GM21390 (cell line): ENCODE results near the gene USP35.
"Not testable (repeated sequence)": the region's sequence is repeated elsewhere in the genome, so short reads cannot be mapped to it uniquely, and the experiment has no call there.

Experiments
- ATAC-seq: cut with Tn5 transposase; IDR thresholded peaks from one replicate; pipeline ENCODE4 v1.9.1; 2021; ENCODE audit not compliant: unreplicated experiment

The USP35 gene

DNA sequence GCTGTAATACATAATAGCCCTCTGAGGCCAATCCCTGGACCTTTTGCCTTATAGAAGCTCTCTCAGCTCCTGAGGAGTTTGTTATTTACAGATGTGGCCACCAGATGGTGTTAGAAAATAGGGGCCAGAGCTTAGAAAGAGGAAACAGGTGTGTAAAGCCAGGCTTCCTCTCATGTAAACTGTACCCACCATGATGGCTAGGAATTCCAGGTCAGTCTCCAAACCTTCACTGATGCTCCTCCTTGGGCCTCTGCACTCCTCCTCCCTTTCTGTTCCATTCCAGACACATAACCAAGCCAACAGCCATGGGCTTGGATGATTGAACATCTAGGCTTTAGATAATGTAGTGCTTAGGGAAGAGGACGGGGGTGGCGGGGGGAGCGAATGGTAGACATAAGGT is 39.7 kb downstream of the USP35 start:
- peak; percentile 62 for ATAC-seq

DNA sequence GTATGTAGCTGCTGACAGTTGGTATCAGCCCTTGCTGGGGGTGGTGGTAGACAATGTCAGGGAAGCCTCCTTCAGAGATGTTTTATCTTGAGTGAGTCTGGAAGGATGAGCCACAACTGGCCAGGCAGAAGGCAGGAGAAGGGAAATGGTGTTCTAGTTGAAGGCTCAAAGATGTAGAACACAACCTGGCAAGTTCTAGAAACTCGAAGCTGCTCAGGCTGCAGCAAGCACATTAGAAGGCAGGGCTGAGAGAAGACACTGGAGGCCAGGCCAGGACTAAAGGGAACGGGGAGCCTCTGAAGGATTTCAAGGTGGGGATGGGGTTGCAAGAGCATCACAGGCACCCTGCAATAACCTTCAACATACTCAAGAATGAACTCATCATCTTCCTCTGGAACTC is 40.4 kb downstream of the USP35 start:
- ATAC-seq: no peak

DNA sequence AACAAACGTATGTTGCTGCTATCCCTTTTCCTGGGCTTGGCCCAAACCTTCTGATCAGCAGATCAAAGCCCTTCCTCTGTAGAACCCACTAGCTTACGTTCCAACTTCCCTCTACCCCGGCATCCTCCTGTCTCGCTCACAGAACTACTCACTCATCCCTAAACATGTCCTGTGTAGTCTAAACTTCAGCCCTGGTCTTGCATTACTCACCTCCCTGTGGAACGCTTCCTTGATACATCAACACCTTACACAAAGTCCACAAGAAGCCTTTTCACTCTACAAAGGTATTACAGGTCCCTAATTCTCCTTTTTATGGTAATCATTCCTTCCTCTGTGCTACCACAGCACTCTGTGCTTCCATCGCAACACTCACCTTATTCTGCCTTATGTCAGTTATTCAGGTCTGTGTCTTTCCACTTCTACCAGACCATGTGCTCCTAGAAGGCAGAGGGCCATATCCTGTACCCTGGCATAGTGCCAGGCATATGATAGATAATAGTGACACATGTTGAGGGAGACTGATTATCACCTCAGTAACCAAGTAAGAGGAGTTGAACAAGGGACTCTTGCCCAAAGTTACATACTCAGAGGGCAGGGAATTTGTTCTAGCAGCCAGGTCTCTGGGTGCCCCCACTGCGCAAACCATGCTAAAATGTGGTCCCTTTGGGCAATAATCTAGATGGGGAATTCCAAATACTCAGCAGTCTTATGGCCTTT is 41.6 kb downstream of the USP35 start:
- no peak for ATAC-seq

DNA sequence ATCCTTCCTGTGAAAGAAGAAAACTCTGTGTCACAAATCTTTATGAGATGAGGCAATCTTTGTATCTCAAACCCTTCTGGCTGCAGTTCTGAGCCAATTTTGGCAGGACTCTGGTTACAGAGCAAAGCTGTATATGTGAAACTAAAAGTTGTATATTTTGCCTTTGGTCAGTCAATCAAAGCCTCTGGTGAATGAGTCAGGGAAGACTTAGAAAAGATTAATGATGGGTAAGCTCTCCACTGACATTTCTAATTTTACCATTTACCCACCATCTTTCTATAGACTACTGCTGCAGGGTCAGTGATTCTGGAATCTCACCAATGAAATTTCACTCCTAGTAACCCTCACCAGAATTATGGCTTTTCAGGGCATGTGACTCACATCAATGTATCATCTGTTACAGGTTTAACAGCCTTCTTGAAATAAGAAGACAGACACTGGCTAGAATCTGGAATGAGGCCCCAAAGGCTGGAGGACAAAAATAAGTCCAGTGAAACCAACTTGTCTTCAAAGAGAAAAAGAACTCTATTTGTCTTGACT is 43.3 kb downstream of the USP35 start:
- no peak for ATAC-seq

DNA sequence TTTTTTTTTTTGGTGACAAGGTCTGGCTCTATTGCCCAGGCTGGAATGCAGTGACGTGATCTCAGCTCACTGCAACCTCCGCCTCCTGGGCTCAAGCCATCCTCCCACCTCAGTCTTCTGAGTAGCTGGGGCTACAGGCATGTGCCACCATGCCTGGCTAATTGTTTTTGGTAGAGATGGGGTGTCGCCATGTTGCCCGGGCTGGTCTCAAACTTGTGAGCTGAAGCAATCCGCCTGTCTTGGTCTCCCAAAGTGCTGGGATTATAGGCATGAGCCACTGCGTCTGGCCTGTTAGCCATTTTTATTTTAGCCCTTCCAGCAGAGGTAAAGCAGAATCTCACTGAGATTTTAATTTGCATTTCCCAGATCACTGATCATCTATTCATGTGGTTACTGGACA is 44.3 kb downstream of the USP35 start:
- ATAC-seq: not testable (repeated sequence)

DNA sequence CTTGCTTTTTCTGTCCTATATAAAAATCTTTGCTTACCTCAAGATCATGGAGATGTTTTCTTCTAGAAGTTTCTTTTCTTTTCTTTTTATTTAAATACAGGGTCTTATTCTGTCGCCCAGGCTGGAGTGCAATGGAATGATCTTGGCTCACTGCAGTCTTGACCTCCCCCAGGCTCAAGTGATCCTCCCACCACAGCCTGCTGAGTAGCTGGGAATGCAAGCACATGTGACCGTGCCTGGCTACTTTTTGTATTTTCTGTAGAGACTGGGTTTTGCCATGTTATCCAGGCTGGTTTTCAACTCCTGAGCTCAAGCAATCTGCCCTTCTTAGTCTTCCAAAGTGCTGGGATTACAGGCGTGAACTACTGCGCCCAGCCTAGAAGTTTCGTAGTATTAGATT is 45.3 kb downstream of the USP35 start:
- no peak for ATAC-seq

DNA sequence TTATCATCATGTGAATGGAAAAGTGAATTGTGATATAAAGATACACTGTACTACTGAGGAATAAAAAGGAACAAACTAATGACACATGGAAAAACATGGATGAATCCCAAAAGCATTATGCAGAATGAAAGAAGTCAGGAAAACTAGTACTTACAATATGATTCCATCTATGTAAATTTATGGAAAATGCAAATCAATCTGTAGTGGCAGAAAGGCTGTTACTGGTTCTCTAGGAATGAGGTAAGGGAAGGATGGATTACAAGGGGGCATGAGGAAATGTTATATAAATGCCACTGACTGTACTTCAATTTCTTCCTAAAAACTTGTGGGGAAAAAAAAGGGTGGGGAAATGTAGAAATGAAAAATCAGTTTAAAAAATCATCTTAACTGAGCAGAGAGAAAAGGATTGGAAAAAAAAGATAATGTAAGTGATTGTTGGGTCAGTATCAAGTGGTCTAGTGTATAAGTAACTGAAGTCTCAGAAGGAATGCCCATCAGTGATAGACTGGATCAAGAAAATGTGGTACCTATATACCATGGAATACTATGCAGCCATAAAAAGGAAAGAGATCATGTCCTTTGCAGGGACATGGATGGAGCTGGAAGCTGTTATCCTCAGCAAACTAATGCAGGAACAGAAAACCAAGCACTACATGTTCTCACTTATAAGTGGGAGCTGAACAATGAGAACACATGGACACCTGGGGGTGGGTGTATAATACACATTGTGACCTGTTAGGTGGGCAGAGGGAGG is 48.8 kb downstream of the USP35 start:
- ATAC-seq: no peak

DNA sequence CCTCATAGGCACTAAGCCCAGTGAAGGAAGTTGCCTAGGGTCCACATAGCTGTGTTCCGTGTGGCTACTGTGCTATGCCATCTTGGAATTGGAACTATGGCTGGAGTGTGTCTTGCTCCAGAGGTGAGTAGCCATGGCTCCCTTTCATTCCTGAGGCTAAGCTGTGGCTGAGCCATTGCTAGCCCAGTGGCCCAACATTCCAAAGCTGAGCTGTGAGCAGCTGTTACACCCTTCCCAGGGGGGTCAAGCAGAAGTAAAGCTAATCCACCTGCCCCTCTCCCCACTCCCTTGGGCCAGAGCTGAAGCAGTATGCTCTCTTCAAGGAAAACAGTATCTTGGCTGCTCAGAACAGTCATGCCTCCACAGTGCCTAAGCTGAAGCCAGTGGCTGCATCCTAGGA is 51.1 kb downstream of the USP35 start:
- ATAC-seq: no peak

DNA sequence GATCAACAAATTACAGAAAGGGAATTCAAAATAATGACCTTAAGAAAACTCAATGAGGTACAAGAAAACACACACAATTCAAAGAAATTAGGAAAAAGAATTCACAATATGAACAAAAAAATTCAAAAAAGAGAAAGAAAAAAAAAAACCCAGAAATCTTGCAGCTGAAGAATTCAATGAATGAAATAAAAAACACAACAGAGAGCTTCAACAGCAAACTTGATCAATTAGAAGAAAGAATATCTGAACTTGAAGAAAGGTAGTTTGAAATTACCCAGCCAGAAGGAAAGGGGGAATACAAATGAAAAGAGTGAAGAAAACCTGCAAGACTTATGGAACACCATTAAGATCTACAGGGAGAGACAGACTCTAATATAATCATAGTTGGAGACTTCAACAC is 52.8 kb downstream of the USP35 start:
- ATAC-seq: no peak

DNA sequence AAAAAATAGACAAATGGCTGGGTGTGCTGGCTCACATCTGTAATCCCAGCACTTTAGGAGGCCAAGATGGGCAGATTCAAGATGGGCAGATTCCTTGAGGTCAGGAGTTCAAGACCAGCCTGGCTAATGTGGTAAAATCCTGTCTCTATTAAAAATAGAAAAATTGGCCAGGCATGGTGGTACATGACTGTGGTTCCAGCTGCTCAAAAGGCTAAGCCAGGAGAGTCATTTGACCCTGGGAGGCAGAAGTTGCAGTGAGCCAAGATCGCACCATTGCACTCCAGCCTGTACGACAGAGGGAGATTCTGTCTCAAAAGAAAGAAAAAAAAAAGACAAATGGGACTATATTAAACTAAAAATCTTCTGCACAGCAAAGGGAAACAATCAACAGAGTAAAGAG is 55.4 kb downstream of the USP35 start:
- no peak for ATAC-seq

DNA sequence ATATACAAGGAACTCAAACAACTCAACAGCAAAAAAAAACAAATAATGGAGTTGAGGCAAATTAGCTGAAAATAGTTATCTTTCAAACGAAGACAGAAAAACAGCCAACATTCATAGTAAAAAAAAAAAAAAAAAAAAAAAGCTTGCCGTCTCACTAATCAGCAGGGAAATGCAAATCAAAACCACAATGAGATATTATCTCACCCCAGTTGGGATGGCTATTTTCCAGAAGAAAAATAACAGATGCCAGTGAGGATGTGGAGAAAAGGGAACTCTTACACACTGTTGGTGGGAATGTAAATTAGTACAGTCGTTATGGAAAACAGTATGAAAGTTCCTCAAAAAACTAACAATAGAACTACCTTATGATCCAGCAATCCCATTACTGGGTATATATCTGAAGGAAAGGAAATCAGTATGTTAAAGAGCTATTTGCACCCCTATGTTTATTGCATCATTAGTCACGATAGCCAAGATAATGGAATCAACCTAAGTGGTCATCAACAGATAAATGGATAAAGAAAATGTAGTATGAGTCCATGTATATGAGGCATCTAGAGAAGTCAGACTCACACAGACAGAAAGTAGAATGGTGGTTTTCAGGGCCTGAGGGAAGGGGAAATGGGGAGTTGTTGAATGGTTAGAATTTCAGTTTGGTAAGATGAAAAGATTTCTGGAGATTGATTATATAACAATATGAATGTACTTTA is 56.0 kb downstream of the USP35 start:
- no peak for ATAC-seq

DNA sequence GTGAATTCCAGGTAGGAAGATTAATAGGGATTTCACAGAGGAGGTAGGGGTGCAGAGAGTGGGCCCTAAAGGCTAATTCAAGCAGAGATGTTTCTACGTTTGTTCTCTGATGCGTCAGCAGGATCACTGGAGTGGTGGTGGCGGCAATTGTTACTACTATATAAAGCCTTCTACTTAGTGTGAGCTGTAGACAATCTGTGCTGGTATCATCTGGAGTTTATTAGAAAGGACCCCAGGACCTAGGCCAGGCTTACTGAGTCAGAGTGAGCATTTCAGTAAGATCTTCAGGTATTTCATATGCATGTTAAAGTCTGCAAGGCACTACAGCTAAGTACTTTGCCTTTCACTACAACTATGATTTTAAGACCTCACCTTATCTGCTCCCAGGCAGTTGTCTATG is 59.5 kb downstream of the USP35 start:
- ATAC-seq: no peak

DNA sequence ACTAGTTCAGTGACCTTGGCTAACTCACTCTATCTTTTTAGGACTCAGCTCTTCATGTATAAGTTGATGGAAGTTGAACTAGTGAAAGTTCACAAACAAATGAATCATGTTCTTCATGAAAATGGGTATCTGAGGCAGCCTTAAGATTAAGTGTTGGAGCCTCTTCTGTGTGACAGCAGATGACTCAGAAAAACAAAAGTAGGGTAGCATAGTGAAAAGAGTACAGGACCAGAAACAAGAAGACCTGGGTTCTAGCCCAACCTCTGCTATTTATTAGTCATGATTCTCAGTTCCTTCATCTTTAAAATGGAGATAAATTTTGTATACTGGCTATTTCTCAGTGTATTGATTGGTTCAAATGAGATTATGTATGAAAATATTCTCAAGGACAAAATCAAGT is 60.2 kb downstream of the USP35 start:
- no peak for ATAC-seq

DNA sequence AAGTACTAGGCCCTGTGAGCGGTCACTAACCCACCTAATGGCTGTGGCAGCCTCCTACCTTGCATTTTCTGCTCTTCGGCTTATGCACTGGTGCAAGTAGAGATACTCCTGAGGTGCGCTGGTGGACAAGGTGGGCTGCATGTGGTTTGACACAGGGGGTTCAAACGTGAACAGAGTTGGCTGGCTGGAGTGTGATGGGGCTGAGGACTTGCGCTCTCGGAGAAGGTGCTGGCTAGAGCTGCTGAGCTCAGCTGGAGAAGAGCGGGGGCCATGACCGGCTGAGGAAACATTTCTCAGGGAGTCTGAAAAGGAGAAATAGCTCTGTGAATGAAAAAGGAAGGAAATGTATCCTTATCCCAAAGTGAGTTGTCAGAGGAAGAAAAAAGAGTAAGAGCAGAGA is 61.4 kb downstream of the USP35 start:
- ATAC-seq: no peak

DNA sequence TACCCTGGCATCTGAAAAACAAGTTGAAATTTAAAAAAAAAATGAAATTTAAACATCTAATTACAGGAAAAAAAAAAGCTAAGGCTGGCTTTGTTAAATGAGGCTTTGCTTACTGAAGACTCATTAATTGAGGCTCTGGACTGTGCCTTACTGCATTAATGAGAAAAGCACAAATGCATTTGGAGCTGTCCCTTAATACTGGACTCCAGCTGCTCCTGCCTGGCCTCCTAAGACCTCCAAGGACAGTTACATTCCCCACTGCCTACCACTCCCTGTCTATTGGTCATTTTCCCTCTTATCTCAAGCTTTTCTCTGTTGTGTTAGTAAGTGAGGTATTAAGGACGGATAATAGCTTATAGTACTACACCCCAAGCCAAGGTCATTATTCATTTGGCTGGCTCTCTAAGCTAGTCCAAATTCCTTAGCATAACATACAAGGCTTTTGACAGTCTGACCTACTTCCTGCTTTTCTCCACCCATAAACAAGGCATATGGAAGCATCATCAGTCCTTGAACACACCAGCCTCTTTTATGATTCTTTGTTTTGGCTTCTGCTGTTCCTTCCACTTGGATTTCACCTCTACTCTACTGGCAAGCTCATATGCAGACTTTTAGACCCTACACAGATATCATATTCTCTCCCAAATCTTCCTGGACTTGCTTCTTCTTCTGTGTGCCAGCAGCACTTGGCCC is 62.5 kb downstream of the USP35 start:
- ATAC-seq: no peak

DNA sequence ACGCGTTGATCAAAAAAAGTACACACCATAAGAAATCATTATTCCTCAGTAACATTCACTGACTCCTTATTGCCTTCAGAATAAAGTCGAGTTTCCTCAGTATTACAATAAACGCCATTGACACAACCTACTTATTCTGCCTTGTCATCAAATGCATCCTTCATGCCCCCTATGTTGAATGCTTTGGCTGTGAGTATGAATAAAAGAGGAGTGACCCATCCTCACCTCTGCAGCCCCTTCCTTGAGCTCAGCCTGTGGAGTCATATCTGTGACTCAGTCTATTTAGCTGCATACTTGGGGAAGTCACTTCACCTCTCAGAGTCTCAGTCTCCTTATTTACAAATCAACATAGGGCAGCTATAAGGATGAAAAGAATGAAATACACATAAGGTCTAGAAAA is 65.1 kb downstream of the USP35 start:
- ATAC-seq: no peak

DNA sequence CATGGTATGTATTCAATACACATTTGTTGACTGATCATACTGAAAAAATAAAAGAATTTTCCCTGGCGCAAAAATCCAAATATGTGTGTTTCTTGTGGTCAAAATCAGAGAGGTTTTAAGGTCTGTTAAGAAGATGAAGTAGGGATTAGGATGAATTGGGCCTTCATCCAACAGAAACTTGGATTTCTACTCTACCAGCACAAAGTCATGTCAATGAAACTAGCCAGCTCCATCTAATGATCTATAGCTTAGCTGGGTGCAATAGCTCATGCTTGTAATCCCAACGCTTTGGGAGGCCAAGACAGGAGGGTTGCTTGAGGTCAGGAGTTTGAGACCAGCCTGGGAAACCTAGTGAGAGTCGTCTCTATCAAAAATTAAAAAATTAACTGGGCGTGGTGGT is 65.5 kb downstream of the USP35 start:
- ATAC-seq: no peak

DNA sequence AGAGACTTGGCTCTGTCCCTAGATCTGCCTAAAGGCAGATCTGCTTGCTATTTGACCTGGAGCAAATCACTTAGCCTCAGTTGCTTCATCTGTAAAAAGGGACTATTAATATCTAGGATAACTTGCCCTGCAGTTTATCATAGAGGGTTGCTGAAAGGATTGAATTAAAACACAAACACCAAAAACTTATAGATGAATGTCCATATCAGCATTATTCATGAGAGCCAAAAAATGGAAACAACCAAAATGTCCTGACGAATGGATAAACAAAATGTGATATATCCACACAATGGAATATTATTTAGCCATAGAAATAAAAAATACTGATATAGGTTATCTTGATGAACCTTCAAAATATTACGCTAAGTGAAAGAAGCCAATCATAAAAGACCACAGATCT is 67.2 kb downstream of the USP35 start:
- ATAC-seq: no peak

DNA sequence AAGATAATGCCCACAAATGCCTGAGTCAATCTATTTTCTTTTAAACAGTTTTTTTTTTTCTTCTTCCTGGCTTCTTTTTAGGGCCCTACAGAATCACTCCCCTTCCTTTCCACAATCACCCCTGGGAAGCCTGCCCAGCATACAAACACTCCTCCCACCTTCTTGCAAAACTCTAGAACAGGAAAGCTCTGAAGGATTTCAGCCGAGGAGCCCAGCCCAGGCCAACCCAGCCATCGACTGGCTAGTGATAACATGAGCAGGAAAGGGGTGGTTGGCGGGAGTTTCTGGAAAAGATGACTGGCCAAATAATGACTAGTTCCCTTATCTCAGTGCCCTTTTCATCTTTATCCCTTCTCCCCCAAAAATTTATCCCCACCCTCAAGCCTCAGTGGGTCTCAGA is 68.2 kb downstream of the USP35 start:
- ATAC-seq: no peak

DNA sequence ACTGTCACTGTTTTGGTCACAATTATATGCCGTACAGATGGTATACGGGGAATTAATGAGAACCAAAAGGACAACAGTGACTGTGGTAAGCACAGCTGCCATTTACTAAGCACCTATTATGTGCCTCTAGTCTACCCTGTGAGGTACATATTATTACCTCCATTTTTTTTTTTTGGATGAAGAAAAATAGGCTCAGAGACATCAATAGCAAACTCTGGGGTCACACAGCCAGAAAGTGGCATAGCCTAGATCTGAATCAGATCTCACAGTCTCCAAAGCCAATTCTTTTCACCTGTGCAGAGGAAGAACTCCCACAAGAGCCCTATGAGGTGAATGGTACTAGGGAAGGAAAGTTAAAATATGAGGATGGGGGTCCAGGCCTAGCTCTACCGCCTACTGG is 68.9 kb downstream of the USP35 start:
- no peak for ATAC-seq

DNA sequence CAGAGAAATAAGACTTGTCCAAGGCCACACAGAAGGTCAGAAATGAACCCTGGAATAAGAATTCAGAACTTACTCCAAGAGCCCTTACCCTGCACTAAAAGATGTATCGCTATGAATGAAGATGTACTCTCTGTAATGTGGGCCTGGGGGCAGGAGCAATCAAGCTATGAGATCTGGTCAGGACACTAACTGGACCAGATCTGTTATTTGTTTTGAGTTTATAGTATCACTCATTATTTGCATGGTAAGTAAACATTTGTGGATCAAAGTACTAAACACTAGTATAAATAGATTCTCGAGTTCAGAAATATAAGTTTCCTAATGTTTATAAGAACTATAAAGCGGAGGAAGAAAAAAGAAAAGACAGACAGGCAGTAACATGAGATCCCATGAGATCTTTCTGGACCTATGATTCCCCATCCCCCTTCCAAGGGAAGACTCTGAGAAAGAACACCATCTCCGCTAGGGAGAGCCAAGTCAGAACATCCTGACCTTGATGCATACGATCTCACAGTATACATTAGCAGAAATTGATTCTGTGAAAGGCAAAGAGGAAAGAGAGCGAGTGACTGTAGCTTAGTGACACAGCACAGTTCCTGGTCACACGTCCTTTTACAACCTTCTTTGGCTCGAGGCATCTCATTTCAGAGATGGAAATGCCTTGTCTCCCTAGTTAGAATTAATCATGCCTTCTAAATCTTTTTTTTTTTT is 71.2 kb downstream of the USP35 start:
- no peak for ATAC-seq
